HL-60/S4 treated with retinoic acid at 250 ng/mL for 4 days and 3 days (cell line): ENCODE measurements around the gene NTF3.
"Not testable (repeated sequence)": the region's sequence is repeated elsewhere in the genome, so short reads cannot be mapped to it uniquely, and the experiment has no call there.

Experiments used
- in situ Hi-C: fragments of 300-500 bp; cut with MboI; formaldehyde crosslinking; loops from 2 replicates; pipeline ENCODE4 v1.7.0; 2022; ENCODE audit warnings: low sequenced_read_pairs

Gene NTF3

DNA sequence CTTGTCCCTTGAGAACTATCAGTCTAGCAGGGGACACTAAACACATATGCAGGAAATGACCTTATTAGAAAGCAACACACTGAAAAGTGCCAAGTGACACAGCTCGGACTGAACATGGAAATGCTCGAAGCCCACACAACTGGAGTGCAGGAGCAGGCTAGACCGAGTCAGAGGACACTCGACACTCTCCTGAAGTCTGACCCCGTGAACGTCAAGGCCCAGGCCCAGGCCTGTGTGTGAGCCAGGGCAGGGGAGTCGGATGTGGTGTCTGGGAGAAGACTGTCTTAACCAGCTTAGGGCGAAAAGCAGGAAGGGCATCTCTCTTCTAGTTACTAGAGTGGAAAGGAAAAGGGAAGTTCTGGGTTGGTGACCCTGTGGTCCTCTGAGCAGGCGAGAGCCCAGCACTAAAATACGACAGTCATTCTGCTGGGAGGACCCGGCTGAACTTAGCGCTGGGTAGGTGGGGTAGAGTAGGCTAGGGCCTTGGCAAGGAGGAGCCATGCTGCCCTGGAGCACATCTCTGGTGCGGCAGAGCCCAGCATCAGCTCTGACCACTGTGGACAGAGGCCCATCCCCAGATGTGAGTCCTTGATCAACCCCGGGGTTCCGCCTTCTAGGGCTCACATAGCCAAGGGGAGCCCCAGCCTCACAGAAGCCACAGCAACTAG, 93.0 kb downstream of the NTF3 start:
- in situ Hi-C loops: no loop called here

DNA sequence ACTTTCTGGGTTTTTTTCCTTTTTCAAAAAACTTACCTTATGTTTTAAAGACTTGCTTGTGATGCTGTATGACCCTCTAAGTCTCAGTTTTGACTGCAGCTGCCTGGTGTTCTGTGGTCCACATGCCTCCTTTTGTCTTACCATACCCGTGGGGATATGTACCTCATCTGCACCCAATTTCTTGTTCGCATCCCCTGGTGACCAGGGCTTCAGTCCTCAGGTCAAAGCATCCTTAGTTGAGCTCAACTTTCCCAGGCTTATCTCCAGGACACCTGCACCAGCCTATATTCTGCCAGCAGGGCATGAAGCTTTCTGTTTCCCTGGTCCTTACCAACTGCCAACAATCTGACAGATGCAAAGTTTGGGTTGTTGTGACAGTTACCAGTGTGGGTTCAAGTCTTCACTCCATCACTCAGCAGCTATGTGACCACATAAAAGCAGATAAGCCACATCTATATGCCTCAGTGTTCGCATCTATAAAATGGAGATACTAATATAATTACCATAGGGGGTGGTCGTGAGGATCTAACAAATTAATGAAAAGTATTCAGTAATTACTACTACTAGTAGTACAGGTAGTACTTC, 94.0 kb downstream of the NTF3 start:
- in situ Hi-C loops: no loop called here

DNA sequence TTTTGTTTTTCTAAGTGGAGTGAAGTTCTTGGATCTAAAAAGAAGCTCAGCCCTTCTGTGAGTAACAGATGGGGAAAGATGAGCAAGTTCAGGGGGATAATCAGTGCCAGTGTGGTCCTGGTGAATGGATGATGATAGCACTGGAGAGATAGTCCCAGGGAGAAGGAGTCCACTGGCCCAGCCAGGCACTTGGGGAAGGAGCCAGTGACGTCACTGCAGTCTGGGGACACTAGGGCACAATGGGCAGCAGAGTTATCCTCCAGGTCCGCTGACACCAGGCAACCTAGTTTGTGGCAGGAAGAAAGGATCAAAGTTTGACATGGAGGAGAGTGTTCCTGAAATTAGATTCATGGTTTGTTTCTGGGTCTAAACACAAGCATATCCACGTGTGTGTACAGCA, 101.5 kb downstream of the NTF3 start:
- in situ Hi-C loops: no loop called here

DNA sequence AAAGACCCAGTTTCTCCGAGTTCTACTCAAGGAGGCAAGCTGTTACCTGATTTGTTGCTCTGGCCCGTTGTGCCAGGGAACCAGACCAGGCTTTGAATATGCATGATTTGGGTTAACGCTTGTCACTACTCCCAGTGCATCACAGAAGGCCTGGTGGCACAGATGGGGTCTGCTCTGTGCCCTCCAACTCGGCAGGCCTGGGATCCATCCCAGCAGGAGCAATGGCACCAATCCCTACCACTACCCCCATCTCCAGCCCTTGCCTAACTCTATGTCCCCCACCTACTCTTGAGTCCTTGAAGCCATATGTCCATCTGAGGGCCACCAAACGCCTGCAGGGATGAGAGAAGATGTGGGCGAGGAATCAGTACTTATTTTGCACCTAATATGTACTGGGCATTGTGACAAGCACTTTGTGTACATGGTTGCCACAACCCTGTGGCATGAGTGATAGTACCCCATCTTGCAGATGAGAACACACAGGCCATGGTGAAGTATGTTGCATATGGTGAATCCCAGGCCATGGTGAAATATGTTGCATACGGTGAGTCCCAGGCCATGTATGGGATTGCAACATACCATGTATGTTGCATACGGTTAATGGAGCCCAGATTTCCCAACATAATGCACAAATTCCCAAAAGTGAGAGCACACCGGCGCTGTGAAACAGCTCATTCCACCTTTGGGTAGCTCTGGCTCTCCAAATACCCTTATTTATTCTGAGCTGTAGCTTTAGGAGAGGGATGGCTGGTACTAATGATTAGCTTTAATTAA, 102.7 kb downstream of the NTF3 start:
- in situ Hi-C loops: no loop called here

DNA sequence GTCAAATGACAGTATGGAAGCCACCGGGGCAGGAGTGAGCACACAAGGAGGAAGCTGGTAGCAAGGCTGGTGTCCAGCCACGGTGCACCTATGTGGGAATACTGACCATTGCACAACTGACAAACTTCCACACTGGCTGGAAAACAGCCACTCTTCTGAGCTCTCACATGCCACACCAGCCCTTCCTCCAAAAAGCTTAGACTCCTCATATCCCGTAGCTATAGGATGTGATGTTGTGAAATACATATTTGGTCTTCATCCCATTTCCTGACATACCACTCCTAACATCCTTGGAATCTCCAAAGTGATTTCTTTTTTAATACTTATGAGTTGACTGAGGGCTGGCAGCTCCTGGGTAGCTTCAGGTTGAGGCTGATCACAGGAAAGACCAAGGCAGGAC, 103.6 kb downstream of the NTF3 start:
- in situ Hi-C loops: no loop called here

DNA sequence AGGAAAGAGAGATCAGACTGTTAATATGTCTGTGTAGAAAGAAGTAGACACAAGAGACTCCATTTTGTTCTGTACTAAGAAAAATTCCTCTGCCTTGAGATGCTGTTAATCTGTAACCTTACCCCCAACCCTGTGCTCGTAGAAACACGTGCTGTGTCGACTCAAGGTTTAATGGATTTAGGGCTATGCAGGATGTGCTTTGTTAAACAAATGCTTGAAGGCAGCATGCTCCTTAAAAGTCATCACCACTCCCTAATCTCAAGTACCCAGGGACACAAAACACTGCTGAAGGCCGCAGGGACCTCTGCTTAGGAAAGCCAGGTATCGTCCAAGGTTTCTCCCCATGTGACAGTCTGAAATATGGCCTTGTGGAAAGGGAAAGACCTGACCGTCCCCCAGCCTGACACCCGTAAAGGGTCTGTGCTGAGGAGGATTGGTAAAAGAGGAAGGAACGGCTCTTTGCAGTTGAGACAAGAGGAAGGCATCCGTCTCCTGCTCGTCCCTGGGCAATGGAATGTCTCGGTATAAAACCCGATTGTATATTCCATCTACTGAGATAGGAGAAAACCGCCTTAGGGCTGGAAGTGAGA, 105.2 kb downstream of the NTF3 start:
- in situ Hi-C loops: not testable (repeated sequence)

DNA sequence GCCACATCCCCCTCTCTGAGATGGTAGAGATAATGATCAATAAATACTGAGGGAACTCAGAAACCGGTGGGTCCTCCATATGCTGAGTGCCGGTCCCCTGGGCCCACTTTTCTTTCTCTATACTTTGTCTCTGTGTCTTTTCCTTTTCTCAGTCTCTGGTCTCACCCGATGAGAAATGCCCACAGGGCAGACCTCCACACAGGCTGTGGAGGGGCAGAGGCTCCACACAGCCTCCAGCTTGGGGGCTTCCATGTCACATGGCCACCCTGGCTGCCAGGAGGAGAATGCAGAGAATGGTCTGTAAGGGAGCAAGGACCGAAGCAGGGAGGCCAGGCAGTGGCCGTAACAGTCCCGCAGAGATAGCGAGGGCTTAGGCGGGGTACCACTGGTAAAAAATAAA, 105.9 kb downstream of the NTF3 start:
- in situ Hi-C loops: no loop called here
